Measurements from ENCODE around the gene HAND2. TPM values are rescaled to one million over a fixed set of nuclear protein-coding genes. Genes with fewer than 3 reads are reported as not detected.

The HAND2 gene
- total RNA-seq, 1 experiment from 2014 or later, result not detected

GRCh38 chr4:173514641-173515217 lies 15.3 kb downstream of the HAND2 start:
- DNase-seq, result no peak
- BruUV-seq (replicated peaks), result no TSS peak
- H3K36me3 ChIP-seq (ENCODE audit: low read depth), result no peaks in the 10 kb centered on the region
- H3K27me3 ChIP-seq (ENCODE audit: insufficient read depth, low read depth), result no peaks in the 10 kb centered on the region
- no peak overlapping the region for H3K27ac ChIP-seq
- TF ChIP-seq EZH2 (IDR thresholded peaks at IDR 0.05; ENCODE audit: low read depth) (no peak), CTCF (conservative IDR thresholded peaks at IDR 0.05) (no peak)
- H4K20me1 ChIP-seq (ENCODE audit: insufficient read depth), result no peaks in the 10 kb centered on the region
- H3K4me1 ChIP-seq (replicated peaks; ENCODE audit: insufficient read depth), result no peaks in the 10 kb centered on the region
- ChIA-PET CTCF (no interaction called here), POLR2A (ENCODE audit: unreplicated experiment) (no interaction called here)
- H3K9me2 ChIP-seq (ENCODE audit: insufficient read depth), result no peaks in the 10 kb centered on the region
- intact Hi-C loops (cut with micrococcal nuclease; ENCODE audit: unreplicated experiment), result no loop called here
- no peaks in the 10 kb centered on the region for H3F3A ChIP-seq (ENCODE audit: insufficient read depth, low read depth)
- H2AFZ ChIP-seq, result no peak overlapping the region
- H3K79me2 ChIP-seq (ENCODE audit: low read depth), result no peaks in the 10 kb centered on the region
- no peak overlapping the region for H3K4me3 ChIP-seq
- H3K4me2 ChIP-seq, result no peak overlapping the region
- no peaks in the 10 kb centered on the region for H3K9me3 ChIP-seq (ENCODE audit: insufficient read depth, low read depth)

GRCh38 chr4:173513651-173514050 lies 16.4 kb downstream of the HAND2 start:
- BruUV-seq (replicated peaks), result no TSS peak
- CTCF ChIA-PET, result no interaction called here
- Histone ChIP-seq H3K9me2 (ENCODE audit: insufficient read depth) (no peaks in the 10 kb centered on the region), H3K4me1 (replicated peaks; ENCODE audit: insufficient read depth) (no peaks in the 10 kb centered on the region), H3K36me3 (ENCODE audit: low read depth) (no peaks in the 10 kb centered on the region), H3K79me2 (ENCODE audit: low read depth) (no peaks in the 10 kb centered on the region), H3K4me3 (no peak overlapping the region), H3K27ac (no peak overlapping the region), H4K20me1 (ENCODE audit: insufficient read depth) (no peaks in the 10 kb centered on the region), H3K27me3 (ENCODE audit: insufficient read depth, low read depth) (no peaks in the 10 kb centered on the region), H3F3A (ENCODE audit: insufficient read depth, low read depth) (no peaks in the 10 kb centered on the region), H3K4me2 (no peak overlapping the region), H2AFZ (no peak overlapping the region), H3K9me3 (ENCODE audit: insufficient read depth, low read depth) (no peaks in the 10 kb centered on the region)
- no peak for DNase-seq
- intact Hi-C loops (cut with micrococcal nuclease; ENCODE audit: unreplicated experiment), result no loop called here
- TF ChIP-seq CTCF (conservative IDR thresholded peaks at IDR 0.05) (no peak), EZH2 (IDR thresholded peaks at IDR 0.05; ENCODE audit: low read depth) (no peak)
- POLR2A ChIA-PET (ENCODE audit: unreplicated experiment), result no interaction called here

- no peaks in the 10 kb centered on the region for H3K9me3 ChIP-seq (ENCODE audit: insufficient read depth, low read depth)
- ChIA-PET CTCF (no interaction called here), POLR2A (ENCODE audit: unreplicated experiment) (no interaction called here)
- no peaks in the 10 kb centered on the region for H3K27me3 ChIP-seq (ENCODE audit: insufficient read depth, low read depth)
- no peaks in the 10 kb centered on the region for H3K36me3 ChIP-seq (ENCODE audit: low read depth)
- H3K9me2 ChIP-seq (ENCODE audit: insufficient read depth), result no peaks in the 10 kb centered on the region
- no peak overlapping the region for H3K4me2 ChIP-seq
- no peak for DNase-seq
- H4K20me1 ChIP-seq (ENCODE audit: insufficient read depth), result no peaks in the 10 kb centered on the region
- no peaks in the 10 kb centered on the region for H3K4me1 ChIP-seq (replicated peaks; ENCODE audit: insufficient read depth)
- no peaks in the 10 kb centered on the region for H3K79me2 ChIP-seq (ENCODE audit: low read depth)
- TF ChIP-seq CTCF (conservative IDR thresholded peaks at IDR 0.05) (no peak), EZH2 (IDR thresholded peaks at IDR 0.05; ENCODE audit: low read depth) (no peak)
- H2AFZ ChIP-seq, result no peak overlapping the region
- no peak overlapping the region for H3K27ac ChIP-seq
- no peak overlapping the region for H3K4me3 ChIP-seq
- H3F3A ChIP-seq (ENCODE audit: insufficient read depth, low read depth), result no peaks in the 10 kb centered on the region
- intact Hi-C loops (cut with micrococcal nuclease; ENCODE audit: unreplicated experiment), result no loop called here
- no TSS peak for BruUV-seq (replicated peaks)
Measured at GRCh38 chr4:173511787-173512361, 18.2 kb downstream of the HAND2 start.
